Left ventricle myocardium inferior (tissue), 1 donor: ENCODE data around the gene FIGNL2. TPM values are rescaled to one million over a fixed set of nuclear protein-coding genes. Genes with fewer than 3 reads are reported as not detected.

ENCODE experiments used
- DNase-seq: peaks from one replicate; pipeline ENCODE4 v3.0.0-alpha.2; 2020
- H3K27ac ChIP-seq: fragments of 200-600 bp; replicated peaks from 2 replicates; pipeline ENCODE4 v1.8.0; 2021
- H3K27me3 ChIP-seq: fragments of 200-600 bp; 2 replicates; pipeline ENCODE4 v1.8.0; 2021; ENCODE audit warnings: low read depth
- H3K36me3 ChIP-seq: fragments of 200-600 bp; 2 replicates; pipeline ENCODE4 v1.8.0; 2021
- H3K4me1 ChIP-seq: fragments of 200-600 bp; 2 replicates; pipeline ENCODE4 v1.8.0; 2021
- H3K4me3 ChIP-seq: fragments of 200-600 bp; 2 replicates; pipeline ENCODE4 v1.8.0; 2021; ENCODE audit warnings: mild to moderate bottlenecking, moderate library complexity
- H3K9me3 ChIP-seq: fragments of 200-600 bp; replicated peaks from 2 replicates; pipeline ENCODE4 v1.8.0; 2021
- intact Hi-C: fragments of 100-400 bp; cut with micrococcal nuclease; formaldehyde crosslinking; loops from one replicate; pipeline ENCODE4 v1.11.0; 2022
- total RNA-seq: library from RNA; stranded (reverse); fragmentation: NEBNext Ultra II Directional; extraction: Animal tissue kit (Norgen Biotek cat#: 25700); gene quantifications from one replicate; pipeline ENCODE4 v1.2.1, GENCODE V29; 2021
- TF ChIP-seq, protein P1 (sequence below): fragments of 200-600 bp; IDR thresholded peaks from 2 replicates; pipeline ENCODE4 v1.8.0; 2021; ENCODE audit warnings: antibody characterized with exemption, mild to moderate bottlenecking, borderline replicate concordance
- donor health status: DM: no; HTN: yes; CAD: no; lungs with severe emphysema.

Gene FIGNL2
- total RNA-seq, 1 donor from 2014 or later = 0.30 TPM

- Histone ChIP-seq H3K9me3 (no peaks in the 10 kb centered on the region), H3K27ac (no peak overlapping the region), H3K4me3 (no peak overlapping the region), H3K4me1 (no peaks in the 10 kb centered on the region), H3K36me3 (no peaks in the 10 kb centered on the region), H3K27me3 (no peaks in the 10 kb centered on the region)
- TF ChIP-seq, protein P1, sequence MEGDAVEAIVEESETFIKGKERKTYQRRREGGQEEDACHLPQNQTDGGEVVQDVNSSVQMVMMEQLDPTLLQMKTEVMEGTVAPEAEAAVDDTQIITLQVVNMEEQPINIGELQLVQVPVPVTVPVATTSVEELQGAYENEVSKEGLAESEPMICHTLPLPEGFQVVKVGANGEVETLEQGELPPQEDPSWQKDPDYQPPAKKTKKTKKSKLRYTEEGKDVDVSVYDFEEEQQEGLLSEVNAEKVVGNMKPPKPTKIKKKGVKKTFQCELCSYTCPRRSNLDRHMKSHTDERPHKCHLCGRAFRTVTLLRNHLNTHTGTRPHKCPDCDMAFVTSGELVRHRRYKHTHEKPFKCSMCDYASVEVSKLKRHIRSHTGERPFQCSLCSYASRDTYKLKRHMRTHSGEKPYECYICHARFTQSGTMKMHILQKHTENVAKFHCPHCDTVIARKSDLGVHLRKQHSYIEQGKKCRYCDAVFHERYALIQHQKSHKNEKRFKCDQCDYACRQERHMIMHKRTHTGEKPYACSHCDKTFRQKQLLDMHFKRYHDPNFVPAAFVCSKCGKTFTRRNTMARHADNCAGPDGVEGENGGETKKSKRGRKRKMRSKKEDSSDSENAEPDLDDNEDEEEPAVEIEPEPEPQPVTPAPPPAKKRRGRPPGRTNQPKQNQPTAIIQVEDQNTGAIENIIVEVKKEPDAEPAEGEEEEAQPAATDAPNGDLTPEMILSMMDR = no peak
- intact Hi-C loops = no loop called here
- no peak for DNase-seq
These were observed 56.1 kb downstream of the FIGNL2 start for GRCh38 chr12:51792417-51792816.

- intact Hi-C loops = no loop called here
- no peak for DNase-seq
- no peaks in the 10 kb centered on the region for H3K4me1 ChIP-seq
- H3K36me3 ChIP-seq = no peaks in the 10 kb centered on the region
- TF ChIP-seq, protein P1 = no peak
- H3K4me3 ChIP-seq = no peak overlapping the region
- H3K9me3 ChIP-seq = no peaks in the 10 kb centered on the region
- no peaks in the 10 kb centered on the region for H3K27me3 ChIP-seq
- H3K27ac ChIP-seq = no peak overlapping the region
These were observed 59.6 kb downstream of the FIGNL2 start for GRCh38 chr12:51788876-51789275.

DNA sequence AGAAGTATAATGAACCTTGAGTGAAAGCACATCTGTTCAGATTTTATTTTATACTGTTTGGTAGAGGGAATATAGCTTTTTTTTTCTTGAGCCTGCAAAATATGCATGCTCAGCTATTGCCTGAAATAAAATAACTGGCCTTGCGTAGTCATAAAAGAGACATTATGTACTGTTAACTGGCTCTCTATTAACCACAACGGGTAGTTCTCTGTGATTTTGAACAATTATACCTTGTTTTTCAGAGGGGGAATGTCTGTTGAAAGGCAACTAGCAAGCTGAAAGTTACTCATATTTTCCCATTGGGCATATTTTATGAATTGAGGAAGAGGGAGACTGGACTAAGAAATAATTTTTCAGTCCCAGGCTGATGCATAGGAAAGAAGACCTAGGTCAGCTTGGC, 62.6 kb downstream of the FIGNL2 start:
- DNase-seq = no peak
- no peaks in the 10 kb centered on the region for H3K36me3 ChIP-seq
- H3K27ac ChIP-seq = no peak overlapping the region
- H3K4me3 ChIP-seq = no peak overlapping the region
- TF ChIP-seq, protein P1 = no peak
- intact Hi-C loops = no loop called here
- H3K9me3 ChIP-seq = no peaks in the 10 kb centered on the region
- H3K4me1 ChIP-seq = no peaks in the 10 kb centered on the region
- H3K27me3 ChIP-seq = peaks cover 14% of the 10 kb centered on the region

GRCh38 chr12:51784688-51785087, 63.8 kb downstream of the FIGNL2 start:
- intact Hi-C loops = no loop called here
- TF ChIP-seq, protein P1 = no peak
- Histone ChIP-seq H3K9me3 (no peaks in the 10 kb centered on the region), H3K27ac (no peak overlapping the region), H3K36me3 (no peaks in the 10 kb centered on the region), H3K4me1 (no peaks in the 10 kb centered on the region), H3K4me3 (no peak overlapping the region), H3K27me3 (peaks cover 17% of the 10 kb centered on the region)
- DNase-seq = no peak

DNA sequence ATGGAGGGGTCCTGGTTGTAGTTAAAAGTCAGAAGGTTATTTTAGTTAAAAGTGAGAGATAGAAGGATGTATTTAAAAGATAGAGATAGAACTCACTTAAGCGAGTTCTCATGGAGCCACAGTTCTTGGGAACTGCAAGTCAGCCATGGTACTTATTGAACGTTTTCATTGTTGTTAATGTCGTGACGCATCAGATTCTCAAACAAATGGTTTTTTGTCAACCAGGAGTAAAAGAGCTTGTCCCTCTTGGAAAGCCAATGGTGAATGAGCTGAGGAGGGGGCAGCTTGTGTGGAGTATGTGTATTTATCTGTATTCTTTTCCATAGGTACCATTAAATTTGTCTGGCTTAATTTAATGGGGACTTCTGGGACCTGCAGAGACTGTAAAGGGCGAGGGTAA, 68.6 kb downstream of the FIGNL2 start:
- H3K27me3 ChIP-seq = peaks cover 17% of the 10 kb centered on the region
- DNase-seq = no peak
- intact Hi-C loops = no loop called here
- H3K27ac ChIP-seq = no peak overlapping the region
- no peaks in the 10 kb centered on the region for H3K4me1 ChIP-seq
- H3K4me3 ChIP-seq = no peak overlapping the region
- H3K36me3 ChIP-seq = no peaks in the 10 kb centered on the region
- TF ChIP-seq, protein P1 = no peak
- H3K9me3 ChIP-seq = no peaks in the 10 kb centered on the region

- H3K9me3 ChIP-seq = no peaks in the 10 kb centered on the region
- H3K36me3 ChIP-seq = no peaks in the 10 kb centered on the region
- no peak overlapping the region for H3K4me3 ChIP-seq
- TF ChIP-seq, protein P1 = no peak
- peaks cover 17% of the 10 kb centered on the region for H3K27me3 ChIP-seq
- H3K27ac ChIP-seq = no peak overlapping the region
- H3K4me1 ChIP-seq = no peaks in the 10 kb centered on the region
- no peak for DNase-seq
- intact Hi-C loops = no loop called here
These were observed 70.5 kb downstream of the FIGNL2 start for GRCh38 chr12:51777973-51778372.
